ENCODE measurements around the gene ESPN. TPM values are rescaled to one million over a fixed set of nuclear protein-coding genes. Genes with fewer than 3 reads are reported as not detected.

Gene ESPN
- total RNA-seq, 1 experiment from 2014 or later = 8.5 TPM

GRCh38 chr1:6456800-6457466 is 32.4 kb downstream of the ESPN start:
- no peaks in the 10 kb centered on the region for H3K36me3 ChIP-seq (ENCODE audit: control insufficient read depth, insufficient read depth, low read length)
- no peak for TF ChIP-seq REST (IDR thresholded peaks at IDR 0.05; ENCODE audit: insufficient read depth in 1 of 2, low read depth in 2 of 2, low read length in 1 of 2)
- ATAC-seq (peak; percentile 58), DNase-seq (ENCODE audit: low read depth, low spot score) (no peak)
- no peaks in the 10 kb centered on the region for H3K9me3 ChIP-seq (ENCODE audit: control insufficient read depth, insufficient read depth, low read depth, low read length)
- H3K27ac ChIP-seq (ENCODE audit: low read length) = no peak overlapping the region
- ChIA-PET POLR2A (no interaction called here), CTCF (no interaction called here)
- no TSS peak for BruUV-seq (replicated peaks)
- no peak overlapping the region for H3K4me3 ChIP-seq (ENCODE audit: low read depth in 2 of 2, low read length in 2 of 2)
- intact Hi-C loops (cut with micrococcal nuclease; ENCODE audit: unreplicated experiment) = no loop called here
- H3K27me3 ChIP-seq (ENCODE audit: control insufficient read depth, insufficient read depth, low read length) = no peaks in the 10 kb centered on the region
- H3K4me1 ChIP-seq (ENCODE audit: control insufficient read depth, insufficient read depth, low read length) = no peaks in the 10 kb centered on the region
- in situ Hi-C loops (cut with HindIII; ENCODE audit: low pct_unique_long_range_greater_than_20kb, low sequenced_read_pairs) = no loop called here

DNA sequence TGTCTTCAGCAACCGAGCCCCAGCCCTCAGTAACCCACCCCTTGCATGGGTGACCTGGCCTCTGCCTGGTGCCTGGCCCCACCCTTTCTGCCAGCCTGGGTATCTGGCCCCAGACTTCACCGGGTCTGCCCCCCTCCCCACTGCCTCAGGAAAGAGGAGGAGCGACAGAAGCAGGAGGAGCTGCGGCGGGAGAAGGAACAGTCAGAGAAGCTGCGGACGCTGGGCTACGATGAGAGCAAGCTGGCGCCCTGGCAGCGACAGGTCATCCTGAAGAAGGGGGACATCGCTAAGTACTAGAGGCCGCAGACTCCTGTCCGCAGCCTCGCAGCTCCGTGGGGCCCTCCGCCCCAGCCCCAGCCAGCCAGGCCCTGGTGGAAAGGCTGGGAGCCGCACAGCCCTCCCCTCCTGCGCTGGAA is 35.3 kb downstream of the ESPN start:
- TF ChIP-seq POLR2AphosphoS5 (IDR thresholded peaks at IDR 0.05; ENCODE audit: low read depth, low read length) = no peak
- no peak for TF ChIP-seq TCF7L2 (IDR thresholded peaks at IDR 0.05; ENCODE audit: low read depth, low read length)
- no peak for TF ChIP-seq SIN3A (IDR thresholded peaks at IDR 0.05; ENCODE audit: borderline replicate concordance, insufficient read depth, low read depth, low read length)
- TF ChIP-seq REST (IDR thresholded peaks at IDR 0.05; ENCODE audit: insufficient read depth in 1 of 2, low read depth in 2 of 2, low read length in 1 of 2) = no peak
- TF ChIP-seq CTCF (IDR thresholded peaks at IDR 0.05) = no peak
- ATAC-seq (no peak), DNase-seq (ENCODE audit: low read depth, low spot score) (no peak)
- no TSS peak for BruUV-seq (replicated peaks)
- Histone ChIP-seq H3K27ac (ENCODE audit: low read length) (no peak overlapping the region), H3K4me1 (ENCODE audit: control insufficient read depth, insufficient read depth, low read length) (no peaks in the 10 kb centered on the region; the same call in 1 of the 2 replicates), H3K4me3 (ENCODE audit: low read depth in 2 of 2, low read length in 2 of 2) (no peak overlapping the region), H3K27me3 (ENCODE audit: control insufficient read depth, insufficient read depth, low read length) (no peaks in the 10 kb centered on the region), H3K36me3 (ENCODE audit: control insufficient read depth, insufficient read depth, low read length) (no peaks in the 10 kb centered on the region), H3K9me3 (ENCODE audit: control insufficient read depth, insufficient read depth, low read depth, low read length) (no peaks in the 10 kb centered on the region)
- intact Hi-C loops (cut with micrococcal nuclease; ENCODE audit: unreplicated experiment) = no loop called here
- CTCF ChIA-PET = interaction anchor here (0.7 kb wide), 2 partner anchors 15 to 32 kb away, joined by 5 to 6 read pairs; partner anchors contain the start of gene PLEKHG5
- POLR2A ChIA-PET = interaction anchor here (0.7 kb wide), 1 partner anchor 360 kb away, joined by 10 read pairs; no protein-coding TSS in a partner anchor
- in situ Hi-C loops (cut with HindIII; ENCODE audit: low pct_unique_long_range_greater_than_20kb, low sequenced_read_pairs) = no loop called here

Measured in Panc1 (cell line).